Gastroesophageal sphincter (tissue), 4 donors: ENCODE data around the gene SPON1. TPM values are rescaled to one million over a fixed set of nuclear protein-coding genes. Genes with fewer than 3 reads are reported as not detected.

Source experiments
- ATAC-seq: fragments of 150-250 bp; one replicate; pipeline ENCODE4 v1.9.1; 2016; ENCODE audit warnings: mild to moderate bottlenecking, moderate library complexity
- H3K27ac ChIP-seq, 4 donors: fragments of 200-600 bp; sonication (generic) in 3 of 4; 1 replicate in 3 of 4; 2 replicates in 1 of 4; pipeline ENCODE4 v1.5.1; 2016 to 2019
- H3K27me3 ChIP-seq: fragments of 200-600 bp; sonication (generic); one replicate; pipeline ENCODE4 v1.5.1; 2019
- H3K36me3 ChIP-seq, 2 donors: fragments of 200-600 bp; sonication (generic); one replicate each; pipeline ENCODE4 v1.5.1; 2019; ENCODE audit warnings: control low read depth in 1 of 2
- H3K4me1 ChIP-seq, 3 donors: fragments of 200-600 bp; sonication (generic); 1 replicate in 2 of 3; 2 replicates in 1 of 3; pipeline ENCODE4 v1.5.1; 2016 to 2019; ENCODE audit warnings: control low read depth in 2 of 3
- H3K4me3 ChIP-seq, 2 donors: fragments of 200-600 bp; sonication (generic); one replicate each; pipeline ENCODE4 v1.5.1; 2019; ENCODE audit warnings: mild to moderate bottlenecking in 1 of 2, moderate library complexity in 1 of 2
- H3K9me3 ChIP-seq, 3 donors: fragments of 200-600 bp; sonication (generic); one replicate each; pipeline ENCODE4 v1.5.1; 2017 to 2019; ENCODE audit warnings: control low read depth in 2 of 3
- CTCF ChIP-seq, 4 experiments: fragments of 200-600 bp in 2 of 4; fragments of 450-650 bp in 2 of 4; sonication (generic) in 1 of 4; IDR thresholded peaks; one replicate each; pipeline ENCODE4 v1.5.1; 2017 to 2019; ENCODE audit warnings: antibody characterized with exemption in 4 of 4, mild to moderate bottlenecking in 2 of 4, moderate library complexity in 2 of 4
- EP300 ChIP-seq: sonication (generic); formaldehyde crosslinking; IDR thresholded peaks from one replicate; pipeline ENCODE4 v1.6.1; 2017; ENCODE audit warnings: antibody characterized with exemption, mild to moderate bottlenecking
- POLR2A ChIP-seq, 2 donors: fragments of 450-650 bp; IDR thresholded peaks; one replicate each; pipeline ENCODE4 v1.6.1; 2017; ENCODE audit warnings: antibody characterized with exemption in 2 of 2, mild to moderate bottlenecking in 2 of 2, moderate library complexity in 1 of 2
- POLR2AphosphoS5 ChIP-seq: sonication (generic); formaldehyde crosslinking; IDR thresholded peaks from one replicate; pipeline ENCODE4 v1.6.1; 2017; ENCODE audit warnings: antibody characterized with exemption
- WGBS, 2 donors: methylation state at CpG; one replicate each; pipeline ENCODE4 v1.1.5; 2018; ENCODE audit warnings: low coverage in 1 of 2; 5-methylcytosine and 5-hydroxymethylcytosine counted together
- total RNA-seq, 4 donors: library from RNA; depleted of rRNA; stranded (reverse); fragments of >200 nt; gene quantifications; one replicate each; pipeline ENCODE4 v1.1.0, GENCODE V29; 2016

The SPON1 gene
- total RNA-seq, 4 donors from 2014 or later, result 11.0 to 121 (median 64.6) TPM

- ATAC-seq, result peak; percentile 26
- Histone ChIP-seq H3K9me3 (no peaks in the 10 kb centered on the region), H3K27ac (no peak overlapping the region), H3K4me1 (peaks cover 0 to 5% (median 0%) of the 10 kb centered on the region in 3 donors), H3K36me3 (peaks cover 0 to 9% of the 10 kb centered on the region in 2 donors), H3K27me3 (no peaks in the 10 kb centered on the region), H3K4me3 (no peak overlapping the region)
- 66 to 80% methylated on average over 1 to 3 of the region's 5 CpGs for WGBS, 2 donors
- no peak for TF ChIP-seq POLR2AphosphoS5
- TF ChIP-seq CTCF (IDR thresholded peaks at IDR 0.05), result no peak
- no peak for TF ChIP-seq POLR2A (IDR thresholded peaks at IDR 0.05)
- no peak for TF ChIP-seq EP300
These were observed 291.3 kb downstream of the SPON1 start for GRCh38 chr11:14253840-14254239.

GRCh38 chr11:14254533-14255237, 292.2 kb downstream of the SPON1 start:
- Histone ChIP-seq H3K27me3 (peaks cover 5% of the 10 kb centered on the region), H3K36me3 (peaks cover 0 to 17% of the 10 kb centered on the region in 2 donors), H3K27ac (no peak overlapping the region), H3K4me3 (no peak overlapping the region), H3K4me1 (no peaks in the 10 kb centered on the region), H3K9me3 (no peaks in the 10 kb centered on the region)
- no peak for ATAC-seq
- WGBS, 2 donors, result 69 to 89% methylated on average over 2 of the region's 13 CpGs
- TF ChIP-seq POLR2AphosphoS5, result no peak
- no peak for TF ChIP-seq POLR2A (IDR thresholded peaks at IDR 0.05)
- no peak for TF ChIP-seq EP300
- TF ChIP-seq CTCF (IDR thresholded peaks at IDR 0.05), result no peak

- 9 to 13% methylated on average over 2 of the region's 2 CpGs for WGBS, 2 donors
- Histone ChIP-seq H3K27ac (no peak overlapping the region), H3K9me3 (no peaks in the 10 kb centered on the region), H3K4me1 (no peaks in the 10 kb centered on the region), H3K27me3 (peaks cover 5% of the 10 kb centered on the region), H3K36me3 (peaks cover 0 to 17% of the 10 kb centered on the region in 2 donors), H3K4me3 (no peak overlapping the region)
- TF ChIP-seq EP300 (no peak), POLR2A (IDR thresholded peaks at IDR 0.05) (no peak), POLR2AphosphoS5 (no peak), CTCF (IDR thresholded peaks at IDR 0.05) (no peak)
- no peak for ATAC-seq
These were observed 292.7 kb downstream of the SPON1 start for GRCh38 chr11:14255238-14255534.

- Histone ChIP-seq H3K27me3 (peaks cover 5% of the 10 kb centered on the region), H3K4me3 (no peak overlapping the region), H3K9me3 (no peaks in the 10 kb centered on the region), H3K36me3 (peaks cover 0 to 17% of the 10 kb centered on the region in 2 donors), H3K27ac (no peak overlapping the region), H3K4me1 (peaks cover 0 to 19% (median 6%) of the 10 kb centered on the region in 3 donors)
- ATAC-seq, result peak; percentile 10
- WGBS, 2 donors, result 59 to 100% methylated on average over 1 to 6 of the region's 6 CpGs
- TF ChIP-seq POLR2AphosphoS5 (peak; percentile 32), CTCF (IDR thresholded peaks at IDR 0.05) (no peak), EP300 (no peak), POLR2A (IDR thresholded peaks at IDR 0.05) (no peak)
These were observed 295.9 kb downstream of the SPON1 start for GRCh38 chr11:14258221-14258935.
